Cardiac fibroblast (primary cell): ENCODE data around the gene DLEC1.

Experiments used
- DNase-seq, 2 donors: peaks; one replicate each; pipeline versions ENCODE4 v3.0.0 to v3.0.0-alpha.2; 2010; ENCODE audit warnings: low read depth in 2 of 2
- H3K4me3 ChIP-seq, 2 donors: replicated peaks in 1 of 2; 1 replicate in 1 of 2; 2 replicates in 1 of 2; pipeline ENCODE4 v1.5.1; 2011; ENCODE audit warnings: low read depth in 2 of 2, low read length in 2 of 2, mild to moderate bottlenecking in 2 of 2, moderate library complexity in 1 of 2
- CTCF ChIP-seq: IDR thresholded peaks from one replicate; pipeline ENCODE4 v1.5.1; 2011; ENCODE audit warnings: low read depth, mild to moderate bottlenecking, low read length, inconsistent platforms

DLEC1 gene

GRCh38 chr3:38164643-38164951 lies 125.6 kb downstream of the DLEC1 start:
- DNase-seq: no peak
- no peak for TF ChIP-seq CTCF
- H3K4me3 ChIP-seq: peak overlapping the region; percentile 86 to 87

GRCh38 chr3:38164952-38165721 lies 126.1 kb downstream of the DLEC1 start, which contains the start of gene OXSR1:
Gene OXSR1, plus strand, starts transcription at chr3:38165537. Its CDS starts 340 bp downstream, at chr3:38165877.
- peak; percentile 100 for DNase-seq
- peak within 1 kb of the TSS; percentile 86 to 87 for H3K4me3 ChIP-seq

GRCh38 chr3:38165722-38166387 lies 126.8 kb downstream of the DLEC1 start:
- H3K4me3 ChIP-seq: peak overlapping the region; percentile 86 to 87
- DNase-seq: peak in 1 of 2 donors; percentile 17
- TF ChIP-seq CTCF: no peak

More at GRCh38 chr3:38164952-38165721, 126.1 kb downstream of the DLEC1 start, which contains the start of gene OXSR1:
- no peak for TF ChIP-seq CTCF

GRCh38 chr3:38167591-38167990 lies 128.6 kb downstream of the DLEC1 start:
- DNase-seq: no peak
- no peak overlapping the region for H3K4me3 ChIP-seq
- no peak for TF ChIP-seq CTCF

- H3K4me3 ChIP-seq: no peak overlapping the region
- no peak for TF ChIP-seq CTCF
- peak; percentile 44 to 83 for DNase-seq
These were observed 129.4 kb downstream of the DLEC1 start for GRCh38 chr3:38168151-38169026.

- peak in 1 of 2 donors; percentile 78 for DNase-seq
- TF ChIP-seq CTCF: no peak
- no peak overlapping the region for H3K4me3 ChIP-seq
These were observed 130.0 kb downstream of the DLEC1 start for GRCh38 chr3:38169027-38169317.
